Ectodermal cell (in vitro differentiated cells): ENCODE measurements around the gene PNPLA5.

ENCODE experiments used
- H3K27ac ChIP-seq: 2 replicates; pipeline ENCODE4 v1.7.0; 2013; ENCODE audit warnings: mild to moderate bottlenecking, low read depth, low read length; ENCODE audit not compliant: insufficient read depth, poor library complexity, severe bottlenecking
- H3K27me3 ChIP-seq: 2 replicates; pipeline ENCODE4 v1.7.0; 2013; ENCODE audit warnings: mild to moderate bottlenecking, low read length; ENCODE audit not compliant: insufficient read depth, control insufficient read depth, poor library complexity, severe bottlenecking
- H3K36me3 ChIP-seq: one replicate; pipeline ENCODE4 v1.7.0; 2013; ENCODE audit warnings: low read length; ENCODE audit not compliant: control insufficient read depth, insufficient read depth
- H3K4me1 ChIP-seq: one replicate; pipeline ENCODE4 v1.7.0; 2013; ENCODE audit warnings: low read length; ENCODE audit not compliant: control insufficient read depth, insufficient read depth
- H3K4me3 ChIP-seq: 2 replicates; pipeline ENCODE4 v1.7.0; 2013; ENCODE audit warnings: low read depth, low read length, control low read depth; ENCODE audit not compliant: insufficient read depth
- H3K9me3 ChIP-seq: 2 replicates; pipeline ENCODE4 v1.7.0; 2013; ENCODE audit warnings: mild to moderate bottlenecking, low read length, moderate library complexity; ENCODE audit not compliant: control insufficient read depth
- WGBS, 2 experiments: methylation state at CpG; one replicate each; pipeline ENCODE4 v1.1.7; 2013; ENCODE audit warnings: missing lambda C conversion rate in 2 of 2; 5-methylcytosine and 5-hydroxymethylcytosine counted together

The PNPLA5 gene

DNA sequence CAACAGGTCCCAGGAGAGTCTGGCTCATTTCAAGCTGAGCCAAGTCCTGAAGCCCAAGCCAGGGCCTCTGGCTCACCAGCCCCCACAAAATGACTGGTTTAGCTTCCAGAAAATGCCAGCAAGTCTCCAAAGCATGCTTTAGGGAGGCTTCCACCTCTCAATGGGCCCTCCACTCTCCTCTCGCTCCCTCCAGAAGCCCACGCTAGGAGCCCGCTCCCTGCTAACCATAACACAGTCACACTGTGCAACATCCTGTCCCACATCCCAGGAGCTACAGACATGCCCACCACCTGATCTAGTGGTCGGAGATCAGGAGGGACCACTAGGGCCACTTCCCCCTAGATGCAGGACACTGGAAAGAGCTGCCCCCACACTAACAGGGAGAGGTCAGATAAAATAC, 36.4 kb downstream of the PNPLA5 start:
- peaks cover 6% of the 10 kb centered on the region for H3K4me1 ChIP-seq
- 91 to 95% methylated on average over 4 of the region's 4 CpGs for WGBS, 2 experiments
- H3K27ac ChIP-seq = no peak overlapping the region
- H3K9me3 ChIP-seq = no peaks in the 10 kb centered on the region
- H3K4me3 ChIP-seq = no peak overlapping the region
- no peaks in the 10 kb centered on the region for H3K36me3 ChIP-seq
- no peaks in the 10 kb centered on the region for H3K27me3 ChIP-seq

DNA sequence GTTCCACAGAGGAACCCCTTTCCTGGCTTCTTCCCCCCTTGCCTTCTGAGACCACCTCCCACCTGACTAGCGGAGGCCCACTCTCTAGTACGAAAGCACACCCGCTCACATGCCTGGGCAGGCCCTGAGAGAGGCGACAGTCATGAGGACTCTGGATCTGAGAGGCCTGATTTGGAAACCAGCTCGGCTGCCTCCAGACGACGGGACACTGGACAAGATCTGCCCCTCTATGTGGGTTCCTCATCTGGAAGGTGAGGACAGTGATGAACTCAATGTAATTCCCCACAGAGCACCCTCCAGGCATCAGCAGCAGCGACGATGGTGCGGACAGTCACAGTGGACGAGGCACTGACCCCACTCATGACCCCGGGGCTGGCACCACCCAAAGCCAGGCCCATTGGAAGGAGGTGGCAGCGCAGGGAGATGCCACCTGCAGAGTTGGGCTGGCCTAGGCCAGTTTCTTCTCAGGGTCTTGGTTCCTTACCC, 37.0 kb downstream of the PNPLA5 start:
- peaks cover 6% of the 10 kb centered on the region for H3K4me1 ChIP-seq
- H3K9me3 ChIP-seq = no peaks in the 10 kb centered on the region
- no peaks in the 10 kb centered on the region for H3K36me3 ChIP-seq
- H3K27ac ChIP-seq = no peak overlapping the region
- no peaks in the 10 kb centered on the region for H3K27me3 ChIP-seq
- WGBS, 2 experiments = 93 to 95% methylated on average over 13 of the region's 13 CpGs
- H3K4me3 ChIP-seq = no peak overlapping the region

DNA sequence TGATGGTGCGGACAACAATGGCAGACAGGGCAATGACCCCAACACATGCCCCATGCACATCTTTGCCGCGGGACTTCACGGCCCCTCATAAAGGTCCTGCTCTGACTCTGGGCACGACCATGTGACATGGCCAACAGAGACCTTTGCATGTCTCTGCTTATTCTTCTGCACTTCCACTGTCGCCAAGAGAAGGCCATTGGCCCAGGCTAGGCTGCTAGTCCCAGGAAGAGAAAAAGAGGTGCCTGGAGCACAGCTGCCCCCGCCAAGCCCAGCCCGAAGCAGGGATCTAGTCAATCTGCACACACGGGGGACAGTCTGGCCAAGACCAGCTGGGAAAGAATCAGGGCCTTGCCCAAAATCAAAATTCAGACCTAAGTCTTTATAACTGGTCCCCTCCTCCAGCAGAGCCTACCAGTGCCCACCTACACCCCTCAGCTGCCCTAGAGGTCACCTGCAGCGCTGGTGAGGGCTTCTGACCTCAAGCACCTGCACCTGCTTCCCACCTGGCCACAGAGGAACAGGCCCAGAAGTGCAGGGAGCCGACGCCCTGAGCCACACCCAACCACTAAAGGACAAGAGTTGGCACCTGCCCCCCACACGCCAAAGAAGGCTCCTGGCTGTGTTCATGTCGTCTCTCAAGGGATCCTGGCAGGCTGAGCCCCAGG, 37.6 kb downstream of the PNPLA5 start:
- Histone ChIP-seq H3K9me3 (no peaks in the 10 kb centered on the region), H3K36me3 (no peaks in the 10 kb centered on the region), H3K4me3 (no peak overlapping the region), H3K27ac (no peak overlapping the region), H3K27me3 (no peaks in the 10 kb centered on the region), H3K4me1 (peaks cover 6% of the 10 kb centered on the region)
- 79 to 81% methylated on average over 14 of the region's 14 CpGs for WGBS, 2 experiments

DNA sequence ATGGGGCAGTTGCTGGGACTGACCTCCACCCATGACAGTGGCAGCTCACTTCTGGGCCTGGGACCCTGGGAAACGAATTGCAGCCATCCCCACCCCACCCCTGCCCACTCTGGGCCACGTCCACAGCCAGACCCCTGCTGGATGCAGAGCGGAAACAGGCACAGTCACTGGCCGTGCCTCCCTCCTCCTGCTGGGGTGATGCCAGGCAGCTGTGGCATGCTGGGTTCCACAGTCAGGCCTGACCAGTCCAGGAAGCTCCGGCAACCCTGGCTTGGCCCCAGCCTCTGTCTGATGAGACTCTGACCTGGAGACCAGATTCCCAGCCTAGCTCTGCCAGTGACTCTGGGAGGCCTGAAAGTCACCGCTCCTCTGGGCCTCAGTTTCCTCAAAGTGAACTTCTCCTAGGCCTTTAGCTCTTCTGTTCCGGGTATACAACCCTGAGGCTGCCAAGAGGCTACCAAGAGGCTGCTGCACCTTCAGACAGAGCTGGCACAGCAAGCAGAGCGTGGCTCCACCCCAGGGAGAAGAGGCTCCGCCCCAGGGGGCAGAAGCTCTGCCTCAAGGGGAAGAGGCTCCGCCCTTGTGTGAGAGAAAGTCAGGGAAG, 38.4 kb downstream of the PNPLA5 start:
- H3K27me3 ChIP-seq = no peaks in the 10 kb centered on the region
- H3K27ac ChIP-seq = no peak overlapping the region
- no peaks in the 10 kb centered on the region for H3K36me3 ChIP-seq
- H3K4me3 ChIP-seq = no peak overlapping the region
- H3K4me1 ChIP-seq = peaks cover 6% of the 10 kb centered on the region
- WGBS, 2 experiments = 90 to 92% methylated on average over 10 of the region's 10 CpGs
- no peaks in the 10 kb centered on the region for H3K9me3 ChIP-seq

DNA sequence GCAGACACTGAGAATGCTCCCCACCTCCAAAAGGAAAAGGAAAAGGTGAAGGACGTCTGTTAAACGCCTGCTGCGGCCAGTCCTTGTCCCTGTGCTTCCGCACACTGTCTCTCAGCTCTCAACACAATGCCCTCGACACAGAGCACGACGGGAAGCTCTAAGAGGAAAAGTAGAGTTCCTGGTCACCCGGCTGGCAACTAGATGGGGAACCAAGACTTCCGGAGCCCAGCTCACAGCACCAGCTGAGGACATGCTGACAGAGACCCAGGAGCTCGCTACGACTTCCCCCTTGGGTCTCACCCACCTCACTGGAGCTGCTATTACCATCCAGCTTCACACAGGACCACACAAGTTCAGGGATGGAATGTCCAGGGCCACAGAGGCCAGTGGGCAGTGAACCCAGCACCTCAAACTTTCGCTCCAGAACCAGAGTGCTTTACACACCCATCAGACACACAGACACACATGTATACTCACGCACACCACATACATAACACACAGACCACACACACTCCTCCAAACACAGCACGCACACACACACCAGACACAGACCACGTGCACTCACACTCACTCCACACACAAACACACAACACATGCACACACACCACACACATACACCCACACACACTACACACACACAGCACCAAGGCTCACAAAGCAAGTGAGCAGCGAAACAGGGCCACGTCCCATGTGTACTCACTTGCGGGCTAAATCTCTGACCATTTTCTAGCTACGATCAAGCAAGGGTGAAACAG, 39.1 kb downstream of the PNPLA5 start:
- WGBS, 2 experiments = 88 to 91% methylated on average over 19 of the region's 19 CpGs
- Histone ChIP-seq H3K27me3 (no peaks in the 10 kb centered on the region), H3K4me3 (no peak overlapping the region), H3K9me3 (no peaks in the 10 kb centered on the region), H3K36me3 (no peaks in the 10 kb centered on the region), H3K4me1 (peaks cover 6% of the 10 kb centered on the region), H3K27ac (no peak overlapping the region)

DNA sequence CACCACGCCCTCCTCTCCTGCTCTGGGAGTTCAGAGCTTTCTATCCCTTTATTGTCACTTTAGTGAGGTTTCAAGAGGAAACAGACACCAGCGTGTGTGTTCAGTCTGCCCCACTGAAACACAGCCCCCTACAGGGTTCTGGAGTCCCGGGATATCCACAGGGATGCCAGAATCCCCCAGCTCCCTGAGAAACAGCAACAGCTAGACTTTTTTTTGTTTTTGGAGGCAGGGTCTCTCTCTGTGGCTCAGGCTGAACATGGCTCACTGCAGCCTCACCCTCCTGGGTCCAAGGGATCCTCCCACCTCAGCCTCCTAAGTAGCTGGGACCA, 39.9 kb downstream of the PNPLA5 start:
- 60 to 67% methylated on average over 3 of the region's 3 CpGs for WGBS, 2 experiments
- Histone ChIP-seq H3K9me3 (no peaks in the 10 kb centered on the region), H3K4me3 (no peak overlapping the region), H3K27ac (no peak overlapping the region), H3K4me1 (peaks cover 6% of the 10 kb centered on the region), H3K36me3 (no peaks in the 10 kb centered on the region), H3K27me3 (no peaks in the 10 kb centered on the region)

DNA sequence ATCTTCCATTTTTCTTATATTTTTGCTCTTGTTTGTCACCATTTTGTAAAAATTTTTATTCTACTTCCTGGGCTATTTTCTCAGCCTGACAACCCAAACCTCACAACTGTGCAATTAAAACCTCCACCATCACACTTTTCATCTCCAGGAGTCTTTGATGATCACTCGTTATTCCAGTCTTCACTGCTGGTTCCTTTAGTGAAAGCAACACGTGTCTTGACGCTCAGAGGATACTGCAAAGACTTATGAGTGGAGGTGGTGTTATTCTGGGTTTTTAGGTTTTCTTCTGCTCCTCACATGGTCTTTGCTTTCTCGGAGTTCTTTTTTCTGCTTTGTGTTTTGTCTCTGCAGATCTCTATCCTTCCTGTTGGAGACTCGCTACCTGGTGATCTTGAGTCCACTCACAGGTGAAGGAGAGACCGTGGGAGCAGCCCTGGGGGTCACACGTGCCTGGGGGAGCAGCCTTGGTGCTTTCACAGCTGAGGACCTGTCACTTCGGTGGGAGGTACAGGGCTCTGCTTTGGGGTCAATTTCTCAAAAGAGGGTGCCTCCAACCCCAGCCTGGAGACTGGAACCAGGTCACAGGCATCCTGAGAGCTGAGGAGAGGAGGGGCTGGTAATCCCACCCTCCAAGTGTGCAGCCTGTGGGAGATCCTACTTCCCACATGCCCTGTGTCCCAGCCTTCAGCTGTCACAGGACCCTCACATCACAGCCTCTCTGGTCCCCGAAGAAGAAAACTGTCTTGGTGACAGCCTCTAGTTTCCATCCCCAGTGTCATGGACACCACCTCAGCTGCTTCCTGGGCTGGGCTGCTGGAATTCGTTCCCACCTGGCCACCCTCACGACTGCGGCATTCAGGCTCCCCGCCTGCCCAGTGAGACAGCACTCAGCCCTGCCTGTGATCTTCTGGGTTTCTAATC, 40.5 kb downstream of the PNPLA5 start:
- 81 to 83% methylated on average over 13 of the region's 13 CpGs for whole genome bisulfite sequencing, 2 experiments
- peaks cover 6% of the 10 kb centered on the region for H3K4me1 ChIP-seq
- H3K36me3 ChIP-seq = no peaks in the 10 kb centered on the region
- H3K27me3 ChIP-seq = no peaks in the 10 kb centered on the region
- H3K27ac ChIP-seq = no peak overlapping the region
- H3K4me3 ChIP-seq = no peak overlapping the region
- no peaks in the 10 kb centered on the region for H3K9me3 ChIP-seq

DNA sequence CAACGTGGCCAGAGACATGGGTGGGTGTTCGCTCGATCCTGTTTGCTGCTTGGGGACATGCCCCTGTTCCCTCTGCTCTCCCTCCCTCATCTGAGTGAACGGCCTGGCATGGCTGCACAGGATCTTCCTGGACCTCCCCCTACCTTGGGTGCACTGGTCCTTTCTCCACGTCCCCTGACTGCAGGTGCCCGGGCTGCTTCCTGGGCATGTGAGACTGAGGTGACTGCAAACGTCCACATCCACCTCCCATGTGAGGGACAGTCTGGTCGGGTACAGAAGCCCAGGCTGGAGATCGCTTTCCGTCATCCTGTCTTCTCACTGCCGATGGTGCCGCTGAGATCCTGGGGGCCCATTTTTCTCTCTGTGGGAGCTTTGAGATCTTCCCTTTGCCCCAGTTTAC, 41.3 kb downstream of the PNPLA5 start:
- 89 to 93% methylated on average over 12 of the region's 12 CpGs for WGBS, 2 experiments
- Histone ChIP-seq H3K4me3 (no peak overlapping the region), H3K9me3 (no peaks in the 10 kb centered on the region), H3K4me1 (peaks cover 6% of the 10 kb centered on the region), H3K36me3 (no peaks in the 10 kb centered on the region), H3K27me3 (no peaks in the 10 kb centered on the region), H3K27ac (no peak overlapping the region)

DNA sequence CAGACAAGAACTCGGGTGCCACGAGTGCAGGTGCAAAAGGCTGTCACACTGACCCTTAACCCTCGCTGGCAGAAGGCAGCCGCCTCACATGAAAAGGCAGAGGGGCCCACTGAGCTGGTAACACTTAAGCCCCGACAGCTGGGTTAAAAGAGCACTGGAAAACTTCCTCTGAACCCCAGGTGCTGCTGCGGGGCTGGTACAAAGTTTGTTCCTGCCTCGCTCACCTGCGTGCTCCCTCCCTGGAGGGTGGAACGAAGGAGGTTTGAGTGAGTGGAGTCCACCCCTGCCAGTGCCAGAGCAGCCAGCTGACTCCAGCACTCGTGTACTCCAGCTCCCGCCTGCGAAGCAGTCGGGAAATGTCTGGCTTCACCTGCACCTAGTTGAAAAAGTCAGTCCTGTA, 42.1 kb downstream of the PNPLA5 start:
- WGBS, 2 experiments = 89% methylated on average over 13 of the region's 13 CpGs
- H3K27me3 ChIP-seq = no peaks in the 10 kb centered on the region

More for the DNA sequence above, 42.1 kb downstream of the PNPLA5 start:
- Histone ChIP-seq H3K4me3 (no peak overlapping the region), H3K27ac (peak overlapping the region; percentile 16), H3K9me3 (no peaks in the 10 kb centered on the region), H3K4me1 (peaks cover 6% of the 10 kb centered on the region), H3K36me3 (no peaks in the 10 kb centered on the region)
